SK-N-SH (cell line): Measurements from ENCODE around the gene SH2D3A. TPM values are rescaled to one million over a fixed set of nuclear protein-coding genes. Genes with fewer than 3 reads are reported as not detected.
"Not testable (repeated sequence)": the region's sequence is repeated elsewhere in the genome, so short reads cannot be mapped to it uniquely, and the experiment has no call there.

Source experiments
- CTCF ChIA-PET: fragments of 300-600, 350-600 bp; formaldehyde crosslinking; extraction: SDS; loops from one replicate; lab custom pipeline; 2021; lab: Yijun Ruan, JAX
- POLR2A ChIA-PET: fragments of 350-600 bp; sonication (Branson Sonifier 250); formaldehyde crosslinking; extraction: SDS; loops from one replicate; lab custom pipeline; 2020; ENCODE audit warnings: antibody characterized with exemption, inconsistent platforms; lab: Yijun Ruan, JAX
- DNase-seq: peaks from one replicate; pipeline ENCODE4 v3.0.0; 2012
- H2AFZ ChIP-seq: fragments of 200-600 bp; sonication (generic); 2 replicates; pipeline ENCODE4 v1.8.1; 2016; ENCODE audit warnings: antibody characterized with exemption, mild to moderate bottlenecking, low read depth
- H3F3A ChIP-seq: fragments of 200-600 bp; sonication (generic); replicated peaks from 2 replicates; pipeline ENCODE3; 2016; ENCODE audit warnings: antibody characterized with exemption, mild to moderate bottlenecking; ENCODE audit not compliant: insufficient read depth
- H3K27ac ChIP-seq, 2 experiments: fragments of 200-500 bp in 1 of 2; fragments of 200-600 bp in 1 of 2; sonication (Bioruptor generic) in 1 of 2; sonication (generic), shearing (Covaris generic) in 1 of 2; 2 replicates each; pipeline versions ENCODE4 v1.5.1 to v1.6.1; 2014 to 2016; ENCODE audit warnings: low read depth in 2 of 2, inconsistent platforms in 1 of 2, low read length in 1 of 2, mild to moderate bottlenecking in 1 of 2, mixed read lengths in 1 of 2
- H3K27me3 ChIP-seq: fragments of 200-600 bp; sonication (generic), shearing (Covaris generic); 2 replicates; pipeline ENCODE4 v1.6.1; 2016; ENCODE audit warnings: mixed run types; ENCODE audit not compliant: insufficient read depth
- H3K36me3 ChIP-seq, 2 experiments: fragments of 200-500 bp in 1 of 2; fragments of 200-600 bp in 1 of 2; sonication (Bioruptor generic) in 1 of 2; sonication (generic) in 1 of 2; replicated peaks in 1 of 2; 2 replicates each; pipeline versions ENCODE3 to v1.5.1; 2014 to 2016; ENCODE audit warnings: low read length in 1 of 2, mild to moderate bottlenecking in 1 of 2; ENCODE audit not compliant: insufficient read depth in 2 of 2, control insufficient read depth in 1 of 2
- H3K4me1 ChIP-seq, 2 experiments: fragments of 200-500 bp in 1 of 2; fragments of 200-600 bp in 1 of 2; sonication (Bioruptor generic) in 1 of 2; sonication (generic), shearing (Covaris generic) in 1 of 2; 2 replicates each; pipeline versions ENCODE4 v1.5.1 to v1.6.1; 2014 to 2016; ENCODE audit warnings: low read depth in 1 of 2, low read length in 1 of 2, mixed run types in 1 of 2; ENCODE audit not compliant: insufficient read depth in 2 of 2, control insufficient read depth in 1 of 2
- H3K4me2 ChIP-seq: fragments of 200-600 bp; sonication (generic), shearing (Covaris generic); 2 replicates; pipeline ENCODE4 v1.6.1; 2017; ENCODE audit warnings: mixed run types
- H3K4me3 ChIP-seq, 2 experiments: fragments of 200-500 bp in 1 of 2; fragments of 200-600 bp in 1 of 2; sonication (Bioruptor generic) in 1 of 2; sonication (generic), shearing (Covaris generic) in 1 of 2; 2 replicates each; pipeline versions ENCODE4 v1.5.1 to v1.8.1; 2014 to 2016; ENCODE audit warnings: low read depth in 2 of 2, inconsistent platforms in 1 of 2, low read length in 1 of 2, mild to moderate bottlenecking in 1 of 2, mixed read lengths in 1 of 2, moderate library complexity in 1 of 2
- H3K79me2 ChIP-seq: fragments of 200-600 bp; sonication (generic); 2 replicates; pipeline ENCODE4 v1.8.1; 2017; ENCODE audit warnings: mild to moderate bottlenecking; ENCODE audit not compliant: insufficient read depth
- H3K9ac ChIP-seq: fragments of 200-600 bp; sonication (generic); 2 replicates; pipeline ENCODE4 v1.6.1; 2017; ENCODE audit warnings: mixed run types
- H3K9me2 ChIP-seq: fragments of 200-600 bp; sonication (generic); 2 replicates; pipeline ENCODE4 v1.6.1; 2017; ENCODE audit warnings: mixed run types
- H3K9me3 ChIP-seq: fragments of 200-600 bp; sonication (generic); 2 replicates; pipeline ENCODE4 v1.6.1; 2017; ENCODE audit warnings: mixed run types, mild to moderate bottlenecking, moderate library complexity
- H4K20me1 ChIP-seq: fragments of 200-600 bp; sonication (generic); 2 replicates; pipeline ENCODE4 v1.6.1; 2017; ENCODE audit warnings: mild to moderate bottlenecking, mixed run types; ENCODE audit not compliant: insufficient read depth
- EZH2phosphoT487 ChIP-seq: fragments of 200-600 bp; sonication (generic); IDR thresholded peaks from 2 replicates; pipeline ENCODE4 v1.6.1; 2017; ENCODE audit warnings: low read depth, mixed run types, mild to moderate bottlenecking, antibody characterized with exemption, moderate library complexity, borderline replicate concordance
- FOSL2 ChIP-seq: IDR thresholded peaks from 2 replicates; pipeline ENCODE4 v1.4.0; 2012; ENCODE audit warnings: low read depth, mild to moderate bottlenecking, moderate library complexity, borderline replicate concordance
- FOXM1 ChIP-seq: IDR thresholded peaks from 2 replicates; pipeline ENCODE4 v1.4.0; 2012; ENCODE audit warnings: low read depth, mild to moderate bottlenecking
- GABPA ChIP-seq: IDR thresholded peaks from 2 replicates; pipeline ENCODE4 v1.4.0; 2012; ENCODE audit warnings: low read depth, mild to moderate bottlenecking
- GATA2 ChIP-seq: sonication (generic); formaldehyde crosslinking; IDR thresholded peaks from 2 replicates; pipeline ENCODE4 v1.5.0; 2020; ENCODE audit warnings: mild to moderate bottlenecking, missing genetic modification reagents
- IRF3 ChIP-seq: fragments of 150-350 bp; IDR thresholded peaks from 2 replicates; pipeline ENCODE4 v1.6.1; 2016; ENCODE audit warnings: mild to moderate bottlenecking, low read depth, low read length
- MAX ChIP-seq: IDR thresholded peaks from 2 replicates; pipeline ENCODE4 v1.4.0; 2012; ENCODE audit warnings: low read depth
- MEF2A ChIP-seq: IDR thresholded peaks from 2 replicates; pipeline ENCODE4 v1.4.0; 2012; ENCODE audit warnings: low read depth, borderline replicate concordance
- MXI1 ChIP-seq: IDR thresholded peaks from 2 replicates; pipeline ENCODE4 v1.6.1; 2012; ENCODE audit warnings: mild to moderate bottlenecking, low read depth, low read length, improper control_type of control experiment
- NFIC ChIP-seq: IDR thresholded peaks from 2 replicates; pipeline ENCODE4 v1.4.0; 2012; ENCODE audit warnings: borderline replicate concordance
- POLR2AphosphoS5 ChIP-seq: IDR thresholded peaks from 2 replicates; pipeline ENCODE4 v1.6.1; 2012; ENCODE audit warnings: low read depth, low read length
- RFX5 ChIP-seq: IDR thresholded peaks from 2 replicates; pipeline ENCODE4 v1.6.1; 2012; ENCODE audit warnings: mild to moderate bottlenecking, improper control_type of control experiment, low read length
- RXRA ChIP-seq: IDR thresholded peaks from 2 replicates; pipeline ENCODE4 v1.4.0; 2012; ENCODE audit warnings: low read depth, mild to moderate bottlenecking, borderline replicate concordance
- SIN3A ChIP-seq: IDR thresholded peaks from 2 replicates; pipeline ENCODE4 v1.6.1; 2012; ENCODE audit warnings: low read depth, mild to moderate bottlenecking, low read length, moderate library complexity, borderline replicate concordance
- TAF1 ChIP-seq: IDR thresholded peaks from 2 replicates; pipeline ENCODE4 v1.6.1; 2012; ENCODE audit warnings: low read depth, mild to moderate bottlenecking, low read length, moderate library complexity, borderline replicate concordance
- YY1 ChIP-seq: IDR thresholded peaks from 2 replicates; pipeline ENCODE4 v1.4.0; 2012; ENCODE audit warnings: low read depth, mild to moderate bottlenecking
- WGBS: methylation state at CpG from one replicate; pipeline ENCODE4 v1.1.6; 2017; ENCODE audit warnings: low lambda C conversion rate; 5-methylcytosine and 5-hydroxymethylcytosine counted together
- polyA plus RNA-seq, 3 experiments: library from polyadenylated mRNA; depleted of rRNA; stranded (reverse); fragments of >200 nt; gene quantifications; 2 replicates each; pipeline ENCODE4 v1.2.3, GENCODE V29; 2012
- TF ChIP-seq, protein P1 (sequence below): fragments of 200-600 bp; sonication (generic); IDR thresholded peaks from 2 replicates; pipeline ENCODE4 v1.6.1; 2017; ENCODE audit warnings: antibody characterized with exemption, mild to moderate bottlenecking, moderate library complexity
- TF ChIP-seq, protein P2 (sequence below): IDR thresholded peaks from 2 replicates; pipeline ENCODE4 v1.6.1; 2012; ENCODE audit warnings: mild to moderate bottlenecking, low read depth, low read length, moderate library complexity
- TF ChIP-seq, protein P3 (sequence below): IDR thresholded peaks from 2 replicates; pipeline ENCODE4 v1.4.0; 2012; ENCODE audit warnings: low read depth, borderline replicate concordance

SH2D3A gene
- polyA plus RNA-seq, 1 of the 3 experiments (the other 2 are of a cell fraction), result 0.35 TPM

- Histone ChIP-seq H3K4me1 (no peaks in the 10 kb centered on the region), H3K27me3 (peaks cover 29% of the 10 kb centered on the region), H3F3A (no peaks in the 10 kb centered on the region), H3K9me3 (no peaks in the 10 kb centered on the region), H3K9me2 (no peaks in the 10 kb centered on the region), H3K79me2 (no peaks in the 10 kb centered on the region), H3K9ac (no peak overlapping the region), H2AFZ (no peak overlapping the region), H3K4me3 (no peak overlapping the region), H3K27ac (no peak overlapping the region), H3K36me3 (no peaks in the 10 kb centered on the region), H3K4me2 (no peak overlapping the region), H4K20me1 (no peaks in the 10 kb centered on the region)
- 54% methylated on average over 14 of the region's 14 CpGs for WGBS
- ChIA-PET CTCF (no interaction called here), POLR2A (no interaction called here)
- no peak for TF ChIP-seq POLR2AphosphoS5
- TF ChIP-seq RXRA, result no peak
- TF ChIP-seq IRF3, result no peak
- no peak for TF ChIP-seq RFX5
- TF ChIP-seq YY1, result no peak
- TF ChIP-seq TAF1, result no peak
- TF ChIP-seq, protein P1, sequence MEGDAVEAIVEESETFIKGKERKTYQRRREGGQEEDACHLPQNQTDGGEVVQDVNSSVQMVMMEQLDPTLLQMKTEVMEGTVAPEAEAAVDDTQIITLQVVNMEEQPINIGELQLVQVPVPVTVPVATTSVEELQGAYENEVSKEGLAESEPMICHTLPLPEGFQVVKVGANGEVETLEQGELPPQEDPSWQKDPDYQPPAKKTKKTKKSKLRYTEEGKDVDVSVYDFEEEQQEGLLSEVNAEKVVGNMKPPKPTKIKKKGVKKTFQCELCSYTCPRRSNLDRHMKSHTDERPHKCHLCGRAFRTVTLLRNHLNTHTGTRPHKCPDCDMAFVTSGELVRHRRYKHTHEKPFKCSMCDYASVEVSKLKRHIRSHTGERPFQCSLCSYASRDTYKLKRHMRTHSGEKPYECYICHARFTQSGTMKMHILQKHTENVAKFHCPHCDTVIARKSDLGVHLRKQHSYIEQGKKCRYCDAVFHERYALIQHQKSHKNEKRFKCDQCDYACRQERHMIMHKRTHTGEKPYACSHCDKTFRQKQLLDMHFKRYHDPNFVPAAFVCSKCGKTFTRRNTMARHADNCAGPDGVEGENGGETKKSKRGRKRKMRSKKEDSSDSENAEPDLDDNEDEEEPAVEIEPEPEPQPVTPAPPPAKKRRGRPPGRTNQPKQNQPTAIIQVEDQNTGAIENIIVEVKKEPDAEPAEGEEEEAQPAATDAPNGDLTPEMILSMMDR, result no peak
- no peak for TF ChIP-seq MAX
- no peak for TF ChIP-seq FOSL2
- no peak for TF ChIP-seq FOXM1
- no peak for TF ChIP-seq MXI1
- TF ChIP-seq GATA2 (CRISPR knock-in tag), result no peak
- TF ChIP-seq, protein P2, sequence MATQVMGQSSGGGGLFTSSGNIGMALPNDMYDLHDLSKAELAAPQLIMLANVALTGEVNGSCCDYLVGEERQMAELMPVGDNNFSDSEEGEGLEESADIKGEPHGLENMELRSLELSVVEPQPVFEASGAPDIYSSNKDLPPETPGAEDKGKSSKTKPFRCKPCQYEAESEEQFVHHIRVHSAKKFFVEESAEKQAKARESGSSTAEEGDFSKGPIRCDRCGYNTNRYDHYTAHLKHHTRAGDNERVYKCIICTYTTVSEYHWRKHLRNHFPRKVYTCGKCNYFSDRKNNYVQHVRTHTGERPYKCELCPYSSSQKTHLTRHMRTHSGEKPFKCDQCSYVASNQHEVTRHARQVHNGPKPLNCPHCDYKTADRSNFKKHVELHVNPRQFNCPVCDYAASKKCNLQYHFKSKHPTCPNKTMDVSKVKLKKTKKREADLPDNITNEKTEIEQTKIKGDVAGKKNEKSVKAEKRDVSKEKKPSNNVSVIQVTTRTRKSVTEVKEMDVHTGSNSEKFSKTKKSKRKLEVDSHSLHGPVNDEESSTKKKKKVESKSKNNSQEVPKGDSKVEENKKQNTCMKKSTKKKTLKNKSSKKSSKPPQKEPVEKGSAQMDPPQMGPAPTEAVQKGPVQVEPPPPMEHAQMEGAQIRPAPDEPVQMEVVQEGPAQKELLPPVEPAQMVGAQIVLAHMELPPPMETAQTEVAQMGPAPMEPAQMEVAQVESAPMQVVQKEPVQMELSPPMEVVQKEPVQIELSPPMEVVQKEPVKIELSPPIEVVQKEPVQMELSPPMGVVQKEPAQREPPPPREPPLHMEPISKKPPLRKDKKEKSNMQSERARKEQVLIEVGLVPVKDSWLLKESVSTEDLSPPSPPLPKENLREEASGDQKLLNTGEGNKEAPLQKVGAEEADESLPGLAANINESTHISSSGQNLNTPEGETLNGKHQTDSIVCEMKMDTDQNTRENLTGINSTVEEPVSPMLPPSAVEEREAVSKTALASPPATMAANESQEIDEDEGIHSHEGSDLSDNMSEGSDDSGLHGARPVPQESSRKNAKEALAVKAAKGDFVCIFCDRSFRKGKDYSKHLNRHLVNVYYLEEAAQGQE, result no peak
- no peak for TF ChIP-seq EZH2phosphoT487
- TF ChIP-seq GABPA, result no peak
- TF ChIP-seq, protein P3, sequence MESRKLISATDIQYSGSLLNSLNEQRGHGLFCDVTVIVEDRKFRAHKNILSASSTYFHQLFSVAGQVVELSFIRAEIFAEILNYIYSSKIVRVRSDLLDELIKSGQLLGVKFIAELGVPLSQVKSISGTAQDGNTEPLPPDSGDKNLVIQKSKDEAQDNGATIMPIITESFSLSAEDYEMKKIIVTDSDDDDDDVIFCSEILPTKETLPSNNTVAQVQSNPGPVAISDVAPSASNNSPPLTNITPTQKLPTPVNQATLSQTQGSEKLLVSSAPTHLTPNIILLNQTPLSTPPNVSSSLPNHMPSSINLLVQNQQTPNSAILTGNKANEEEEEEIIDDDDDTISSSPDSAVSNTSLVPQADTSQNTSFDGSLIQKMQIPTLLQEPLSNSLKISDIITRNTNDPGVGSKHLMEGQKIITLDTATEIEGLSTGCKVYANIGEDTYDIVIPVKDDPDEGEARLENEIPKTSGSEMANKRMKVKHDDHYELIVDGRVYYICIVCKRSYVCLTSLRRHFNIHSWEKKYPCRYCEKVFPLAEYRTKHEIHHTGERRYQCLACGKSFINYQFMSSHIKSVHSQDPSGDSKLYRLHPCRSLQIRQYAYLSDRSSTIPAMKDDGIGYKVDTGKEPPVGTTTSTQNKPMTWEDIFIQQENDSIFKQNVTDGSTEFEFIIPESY, result no peak
- no peak for TF ChIP-seq NFIC
- TF ChIP-seq MEF2A, result no peak
- no peak for TF ChIP-seq SIN3A
- DNase-seq, result no peak
Observed at GRCh38 chr19:6709549-6709948, 57.7 kb downstream of the SH2D3A start.

DNA sequence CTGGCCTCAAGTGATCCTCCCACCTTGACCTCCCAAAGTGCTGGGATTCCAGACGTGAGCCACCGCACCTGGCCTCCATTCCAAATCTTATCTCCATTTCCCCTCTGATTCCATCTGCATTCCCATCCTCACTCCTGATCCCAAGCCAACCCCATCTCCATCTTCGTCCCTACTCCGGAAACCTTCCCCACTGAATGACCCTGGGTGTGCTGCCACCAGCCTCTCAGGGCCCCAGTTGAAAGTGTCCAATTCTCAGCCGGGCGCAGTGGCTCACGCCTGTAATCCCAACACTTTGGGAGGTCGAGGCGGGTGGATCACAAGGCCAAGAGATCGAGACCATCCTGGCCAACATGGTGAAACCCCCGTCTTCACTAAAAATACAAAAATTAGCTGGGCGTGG, 58.3 kb downstream of the SH2D3A start:
- H3K9me3 ChIP-seq, H2AFZ ChIP-seq, H3K4me2 ChIP-seq, H4K20me1 ChIP-seq, H3K9me2 ChIP-seq, POLR2A ChIA-PET, CTCF ChIA-PET, H3K36me3 ChIP-seq, H3K4me3 ChIP-seq, H3K4me1 ChIP-seq, DNase-seq, H3K27ac ChIP-seq, H3F3A ChIP-seq, H3K79me2 ChIP-seq, H3K9ac ChIP-seq: not testable (repeated sequence)
- peaks cover 31% of the 10 kb centered on the region for H3K27me3 ChIP-seq
- WGBS, result 55% methylated on average over 12 of the region's 12 CpGs
